RWPE2 (cell line): ENCODE measurements around the gene PRKG1.

Source experiments
- ATAC-seq: fragments of 200-7000 bp; cut with Tn5 transposase; 3 replicates; pipeline ENCODE4 v1.9.1; 2021; ENCODE audit warnings: low read depth
- DNase-seq: peaks from one replicate; pipeline ENCODE4 v3.0.0-alpha.2; 2020; ENCODE audit warnings: low spot score
- H3K27ac ChIP-seq: fragments of 450-650 bp; 2 replicates; pipeline ENCODE4 v1.5.1; 2017; ENCODE audit warnings: mild to moderate bottlenecking; ENCODE audit not compliant: poor library complexity, severe bottlenecking
- H3K27me3 ChIP-seq: fragments of 250-450 bp; sonication (Bioruptor Pico); 2 replicates; pipeline ENCODE4 v1.5.1; 2021; ENCODE audit warnings: mild to moderate bottlenecking, moderate library complexity; ENCODE audit not compliant: insufficient read depth, poor library complexity, severe bottlenecking
- H3K36me3 ChIP-seq: fragments of 250-450 bp; sonication (Bioruptor Pico); 2 replicates; pipeline ENCODE4 v1.5.1; 2020; ENCODE audit warnings: low read depth, mild to moderate bottlenecking, moderate library complexity
- H3K4me1 ChIP-seq: fragments of 250-450 bp; sonication (Bioruptor Pico); 2 replicates; pipeline ENCODE4 v1.5.1; 2021; ENCODE audit warnings: mild to moderate bottlenecking, moderate library complexity; ENCODE audit not compliant: insufficient read depth, poor library complexity, severe bottlenecking
- H3K4me3 ChIP-seq: fragments of 250-450 bp; sonication (Bioruptor Pico); 2 replicates; pipeline ENCODE4 v1.5.1; 2021; ENCODE audit warnings: mild to moderate bottlenecking, moderate library complexity; ENCODE audit not compliant: severe bottlenecking
- H3K9me3 ChIP-seq: fragments of 250-450 bp; sonication (Bioruptor Pico); 2 replicates; pipeline ENCODE4 v1.5.1; 2021; ENCODE audit warnings: mild to moderate bottlenecking, moderate library complexity; ENCODE audit not compliant: severe bottlenecking
- CTCF ChIP-seq: fragments of 450-650 bp; IDR thresholded peaks from one replicate; pipeline ENCODE4 v1.5.1; 2017; ENCODE audit warnings: mild to moderate bottlenecking, moderate library complexity; ENCODE audit not compliant: poor library complexity, severe bottlenecking

Gene PRKG1

DNA sequence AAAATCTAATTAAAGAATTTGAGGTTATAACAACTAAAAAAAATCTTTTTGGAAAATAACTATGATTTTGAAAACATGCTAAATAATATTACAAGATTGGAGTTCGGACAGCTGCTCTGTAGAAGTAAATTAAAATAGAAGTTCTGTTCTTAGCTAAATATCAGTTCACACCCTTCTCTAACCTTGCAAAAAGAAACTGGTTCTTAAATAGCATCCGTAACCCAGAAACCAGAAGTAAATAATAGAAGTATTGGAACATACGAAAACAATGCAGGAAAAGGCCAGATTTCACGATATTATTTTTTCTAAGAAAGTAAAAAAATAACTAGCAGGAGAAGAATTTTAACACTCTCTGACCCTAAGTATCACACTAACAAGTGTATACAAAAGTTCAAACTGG is 164.7 kb downstream of the PRKG1 start:
- no peaks in the 10 kb centered on the region for H3K4me1 ChIP-seq
- H3K36me3 ChIP-seq, result no peaks in the 10 kb centered on the region
- DNase-seq (no peak), ATAC-seq (no peak)
- H3K27me3 ChIP-seq, result no peaks in the 10 kb centered on the region
- TF ChIP-seq CTCF, result no peak
- H3K4me3 ChIP-seq, result no peak overlapping the region
- no peak overlapping the region for H3K27ac ChIP-seq
- no peaks in the 10 kb centered on the region for H3K9me3 ChIP-seq

- Histone ChIP-seq H3K4me1 (no peaks in the 10 kb centered on the region), H3K27ac (no peak overlapping the region), H3K27me3 (no peaks in the 10 kb centered on the region), H3K9me3 (no peaks in the 10 kb centered on the region), H3K36me3 (no peaks in the 10 kb centered on the region), H3K4me3 (no peak overlapping the region)
- ATAC-seq, result no peak
- no peak for DNase-seq
- no peak for TF ChIP-seq CTCF
Measured at GRCh38 chr10:51241461-51241860, 167.2 kb downstream of the PRKG1 start.

DNA sequence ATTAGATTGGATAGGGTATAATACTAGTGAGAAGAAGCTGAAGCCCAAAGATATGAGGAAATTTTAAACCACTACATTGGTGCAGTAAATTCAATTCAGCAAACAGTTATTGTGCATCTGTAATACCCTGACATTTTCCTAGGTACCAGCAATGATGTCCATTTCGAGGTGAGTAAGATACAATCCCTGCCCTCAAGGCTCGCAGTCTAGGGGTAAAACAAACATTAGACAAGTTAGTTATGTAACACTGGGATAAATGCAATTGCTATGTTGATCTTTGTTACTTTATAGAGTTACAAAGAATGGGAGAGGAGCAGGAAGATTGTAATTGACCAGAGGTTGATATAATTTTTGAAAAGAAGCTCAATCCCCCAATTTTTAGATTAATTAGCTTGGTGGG is 168.1 kb downstream of the PRKG1 start:
- no peak for ATAC-seq
- DNase-seq, result no peak
- no peaks in the 10 kb centered on the region for H3K4me1 ChIP-seq
- H3K27me3 ChIP-seq, result no peaks in the 10 kb centered on the region
- no peak for TF ChIP-seq CTCF
- H3K4me3 ChIP-seq, result no peak overlapping the region
- no peaks in the 10 kb centered on the region for H3K36me3 ChIP-seq
- no peaks in the 10 kb centered on the region for H3K9me3 ChIP-seq
- no peak overlapping the region for H3K27ac ChIP-seq

GRCh38 chr10:51244309-51244708 is 170.0 kb downstream of the PRKG1 start:
- Histone ChIP-seq H3K27ac (no peak overlapping the region), H3K4me3 (no peak overlapping the region), H3K36me3 (no peaks in the 10 kb centered on the region)

More at GRCh38 chr10:51244309-51244708, 170.0 kb downstream of the PRKG1 start:
- DNase-seq, result no peak
- Histone ChIP-seq H3K27me3 (no peaks in the 10 kb centered on the region), H3K4me1 (no peaks in the 10 kb centered on the region), H3K9me3 (no peaks in the 10 kb centered on the region)
- TF ChIP-seq CTCF, result no peak
- no peak for ATAC-seq
